ENCODE results near the gene NHLRC1.

The NHLRC1 gene

DNA sequence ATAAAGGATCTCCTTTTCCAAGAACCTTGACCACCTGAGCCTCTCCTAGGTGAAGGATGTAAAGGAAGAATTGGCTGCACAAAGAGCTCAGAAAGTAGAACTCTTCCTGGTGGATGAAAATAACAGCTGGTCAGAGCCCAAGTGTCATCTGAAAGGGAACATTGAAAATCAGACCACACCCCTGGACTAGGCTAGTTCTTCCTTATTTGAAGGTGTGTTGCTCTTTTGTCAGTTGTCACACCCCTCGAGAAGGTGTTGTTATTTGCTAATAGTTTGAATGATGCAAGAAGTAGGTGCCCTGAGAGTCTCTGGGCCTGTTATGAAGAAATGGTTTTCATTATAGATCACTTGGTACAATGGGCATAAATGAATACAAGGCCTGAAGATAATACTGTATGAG lies 31.1 kb downstream of the NHLRC1 start:
- no peak overlapping the region for H3K4me3 ChIP-seq (ENCODE audit: low read depth, low read length)

DNA sequence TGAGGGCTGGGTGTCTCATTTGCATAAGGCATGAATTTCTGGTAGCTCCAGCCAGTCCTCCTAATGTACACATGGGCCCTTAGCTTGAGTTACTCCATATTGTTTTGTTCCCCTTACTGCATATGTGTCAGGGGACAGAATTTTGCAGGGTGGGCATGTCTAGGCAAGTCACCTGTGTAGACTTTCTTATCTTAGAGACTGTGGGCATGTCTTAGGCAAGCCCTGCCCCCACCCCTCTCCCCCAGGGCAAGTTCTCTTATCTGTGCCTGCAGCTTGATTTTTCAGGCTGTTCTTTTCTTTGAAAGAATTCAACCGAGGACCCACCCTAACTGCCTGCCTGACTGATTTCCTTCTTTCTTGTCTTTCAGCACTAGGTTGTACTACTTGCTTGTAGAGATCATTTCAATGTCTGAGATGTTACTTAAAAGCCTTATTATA lies 32.1 kb downstream of the NHLRC1 start:
- DNase-seq (ENCODE audit: low read depth) = no peak
- H3K4me3 ChIP-seq (ENCODE audit: low read depth, low read length) = no peak overlapping the region

More for the DNA sequence above, 31.1 kb downstream of the NHLRC1 start:
- DNase-seq (ENCODE audit: low read depth) = no peak

DNA sequence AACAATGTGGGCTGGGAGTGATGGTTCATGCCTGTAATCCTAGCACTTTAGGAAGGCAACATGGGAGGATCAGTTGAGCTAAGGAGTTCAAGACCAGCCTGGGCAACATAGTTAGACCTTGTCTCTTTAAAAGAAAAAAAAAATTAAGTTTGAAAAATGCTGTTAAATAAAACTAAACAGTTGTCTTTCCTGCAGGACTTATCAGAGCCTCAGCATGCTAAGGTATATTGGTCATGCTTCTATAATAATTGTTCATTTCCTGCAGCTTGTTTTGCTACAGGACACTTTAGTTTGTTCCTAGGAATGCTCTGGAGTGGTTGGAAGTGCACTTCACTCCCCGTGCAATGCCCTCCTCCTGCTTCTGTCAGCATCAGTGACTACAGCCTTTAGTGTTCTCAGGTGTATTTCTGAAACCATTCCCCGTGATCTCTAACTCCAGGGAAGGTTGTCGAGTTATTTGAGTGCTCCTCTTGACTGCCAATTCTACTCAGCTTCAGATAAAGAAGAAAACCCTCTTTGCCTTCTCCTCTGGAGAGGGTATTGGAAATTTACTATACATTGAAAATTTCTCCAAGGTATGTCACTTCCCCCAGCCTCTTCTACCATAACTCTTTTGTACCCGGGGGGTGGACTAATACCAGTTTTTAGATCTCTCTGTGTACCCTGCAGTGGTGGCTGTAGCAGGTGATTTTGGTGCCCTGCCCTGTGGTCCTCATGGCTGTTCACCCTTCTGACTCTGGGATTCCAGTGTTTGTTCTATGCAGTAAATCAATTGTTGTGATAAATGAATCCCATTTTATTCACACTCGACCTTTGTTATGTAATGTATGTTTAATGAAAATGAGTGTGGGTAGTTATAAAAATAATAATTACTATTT lies 33.8 kb downstream of the NHLRC1 start:
- no peak overlapping the region for H3K4me3 ChIP-seq (ENCODE audit: low read depth, low read length)

DNA sequence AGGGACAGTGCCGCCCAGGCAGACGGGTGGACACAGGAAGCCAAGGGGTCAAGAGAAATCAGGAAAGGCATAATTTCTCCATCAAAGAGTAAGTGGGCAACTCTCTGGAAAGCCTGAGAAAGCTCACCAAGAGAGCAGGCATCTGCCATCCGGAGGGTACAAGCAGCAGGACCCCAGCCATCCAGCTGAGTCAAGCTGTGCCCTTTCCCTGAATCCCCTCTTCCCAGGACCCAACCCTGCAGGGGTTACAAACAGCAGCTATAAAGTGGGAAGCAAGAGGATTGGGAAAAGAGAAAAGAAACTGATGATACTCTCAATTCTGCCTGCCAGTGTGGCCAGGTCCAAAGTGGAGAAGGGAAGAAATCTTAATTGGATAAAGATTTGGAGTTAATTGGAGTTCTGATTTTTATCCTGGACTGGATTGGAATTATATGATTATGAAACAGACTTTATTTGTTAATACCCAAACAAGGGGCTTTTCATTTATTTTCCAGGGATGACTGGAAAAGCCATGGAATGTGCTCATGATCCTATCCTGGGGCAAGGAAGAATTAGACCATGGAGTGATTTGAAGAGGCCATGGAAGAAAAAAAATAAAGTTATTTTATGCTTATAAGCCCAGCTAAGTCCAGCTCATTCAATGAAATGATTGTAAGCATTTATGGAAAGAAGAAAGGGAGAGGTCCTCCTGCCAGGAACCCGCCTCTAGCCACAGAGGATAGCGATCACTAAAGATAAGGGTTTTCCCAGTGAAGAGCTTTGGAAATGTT lies 34.9 kb downstream of the NHLRC1 start:
- H3K4me3 ChIP-seq (ENCODE audit: low read depth, low read length) = no peak overlapping the region
- no peak for DNase-seq (ENCODE audit: low read depth)

More for the DNA sequence above, 33.8 kb downstream of the NHLRC1 start:
- DNase-seq (ENCODE audit: low read depth) = no peak

DNA sequence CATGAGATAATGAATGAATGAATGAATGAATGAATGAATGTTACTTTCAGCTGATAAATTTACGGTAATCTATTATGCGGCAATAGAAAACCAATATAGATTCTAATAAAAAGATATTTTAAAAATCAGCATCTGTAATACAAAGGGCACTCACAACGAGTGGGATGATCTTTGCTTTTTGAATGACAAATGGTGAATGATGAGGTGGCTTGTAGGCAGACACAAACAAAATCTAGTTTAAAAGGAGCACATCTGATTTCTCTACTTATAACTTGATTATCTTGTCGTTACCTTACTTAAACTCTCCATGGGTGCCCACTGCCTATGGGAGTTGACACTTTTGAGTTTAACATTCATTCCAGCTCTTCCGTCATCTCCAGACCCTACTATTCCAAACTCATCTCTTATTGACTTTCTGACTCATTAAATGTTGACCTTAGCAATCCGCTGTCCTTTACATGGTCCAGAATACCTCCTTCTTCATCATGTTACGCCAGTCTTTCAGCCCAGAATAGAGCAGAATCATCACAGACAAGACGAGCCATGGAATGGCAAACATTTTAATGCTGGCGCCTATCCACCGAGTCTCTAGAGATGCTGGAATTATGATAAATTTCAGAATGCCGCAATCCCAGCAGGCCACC lies 41.3 kb downstream of the NHLRC1 start:
- no peak overlapping the region for H3K4me3 ChIP-seq (ENCODE audit: low read depth, low read length)
- no peak for DNase-seq (ENCODE audit: low read depth)

DNA sequence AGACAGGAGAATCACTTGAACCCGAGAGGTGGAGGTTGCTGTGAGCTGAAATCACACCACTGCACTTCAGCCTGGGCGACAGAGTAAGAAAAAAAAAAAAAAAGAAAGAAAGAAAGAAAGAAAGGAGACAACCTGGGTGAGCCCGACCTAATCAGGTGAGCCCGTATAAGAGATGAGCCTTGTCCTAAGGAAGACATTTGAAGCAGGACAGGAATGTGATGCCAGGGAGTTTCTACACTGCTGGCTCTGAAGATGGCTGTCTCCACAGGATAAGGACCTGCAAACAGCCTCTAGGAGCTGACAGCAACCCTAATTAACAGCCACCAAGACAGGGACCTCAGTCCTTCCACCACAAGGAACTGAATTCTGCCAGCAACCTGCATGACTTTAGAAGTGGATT lies 41.9 kb downstream of the NHLRC1 start:
- H3K4me3 ChIP-seq (ENCODE audit: low read depth, low read length) = no peak overlapping the region
- no peak for DNase-seq (ENCODE audit: low read depth)

DNA sequence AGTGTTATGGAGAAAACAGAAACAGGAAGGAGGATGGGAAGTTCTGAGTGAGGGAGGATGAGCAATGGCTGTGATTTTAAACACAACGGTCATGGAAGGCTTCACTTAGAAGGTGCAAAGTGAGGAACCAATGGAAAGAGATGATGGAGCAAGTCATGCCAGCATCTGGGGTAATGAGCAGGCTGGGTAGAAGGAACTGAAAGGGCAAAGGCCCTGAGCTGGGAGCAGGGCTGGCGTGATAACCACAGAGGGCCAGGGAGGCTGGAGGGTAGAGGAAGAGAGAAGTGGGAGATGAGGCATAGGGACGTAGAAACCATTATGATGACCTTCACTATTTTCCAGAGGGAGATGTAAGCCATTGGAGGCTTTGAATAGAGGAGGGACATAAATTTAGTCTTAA lies 43.6 kb downstream of the NHLRC1 start:
- no peak for DNase-seq (ENCODE audit: low read depth)
- H3K4me3 ChIP-seq (ENCODE audit: low read depth, low read length) = no peak overlapping the region

DNA sequence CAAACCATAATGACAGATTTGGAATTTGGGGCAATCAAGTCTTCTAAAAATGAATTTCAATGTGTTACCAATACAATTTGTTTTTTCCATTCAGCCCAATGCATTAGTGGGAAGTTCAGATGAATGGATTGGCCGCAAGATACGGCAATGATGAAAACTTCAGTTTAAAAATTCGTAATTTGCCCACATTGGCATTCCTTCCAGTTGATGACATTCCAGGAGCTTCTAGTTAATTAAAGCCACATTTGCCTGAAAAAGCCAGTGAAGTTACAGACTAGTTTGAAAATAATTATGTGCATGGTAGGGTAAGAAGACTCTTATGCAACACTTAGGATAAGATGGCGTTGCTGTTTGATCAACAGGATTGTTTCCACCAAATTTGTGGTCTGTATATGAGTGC lies 46.2 kb downstream of the NHLRC1 start:
- no peak for DNase-seq (ENCODE audit: low read depth)
- H3K4me3 ChIP-seq (ENCODE audit: low read depth, low read length) = no peak overlapping the region

DNA sequence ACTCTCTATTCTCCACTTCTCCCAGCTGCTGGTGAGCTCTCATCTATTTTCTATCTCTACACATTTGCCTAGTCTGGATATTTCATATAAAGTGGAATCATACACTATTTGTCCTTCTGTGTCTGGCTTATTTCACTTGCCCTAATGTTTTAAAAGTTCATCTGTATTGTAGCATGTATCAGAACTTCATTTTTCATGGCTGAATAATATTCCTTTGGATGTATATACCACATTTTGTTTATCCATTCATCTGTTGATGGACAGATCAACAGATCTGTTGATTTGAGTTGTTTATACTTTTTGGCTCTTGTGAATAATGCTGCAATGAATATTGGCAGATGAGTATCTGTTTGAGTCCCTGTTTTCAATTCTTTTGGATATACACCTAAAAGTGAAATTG lies 49.6 kb downstream of the NHLRC1 start:
- DNase-seq (ENCODE audit: low read depth) = no peak
- no peak overlapping the region for H3K4me3 ChIP-seq (ENCODE audit: low read depth, low read length)

DNA sequence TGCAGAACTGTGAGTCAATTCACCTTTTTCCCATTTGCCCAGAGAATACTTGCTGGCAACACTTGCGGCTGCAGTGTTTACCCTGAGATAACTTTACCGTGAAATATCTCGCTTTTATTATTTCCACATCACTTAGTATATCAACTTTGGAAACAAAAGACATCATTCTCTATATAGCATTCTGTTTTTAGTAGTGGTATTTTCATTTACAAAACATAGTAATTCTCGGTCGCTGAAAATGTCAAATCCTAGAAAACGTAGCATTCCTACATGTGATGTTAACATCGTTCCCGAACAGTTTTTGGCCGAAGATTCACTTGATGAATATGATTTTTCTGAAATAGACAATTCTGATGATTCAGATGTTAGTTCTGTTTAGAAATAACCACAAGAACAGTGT lies 52.0 kb downstream of the NHLRC1 start:
- no peak overlapping the region for H3K4me3 ChIP-seq (ENCODE audit: low read depth, low read length)
- no peak for DNase-seq (ENCODE audit: low read depth)

All from skeletal muscle cell (primary cell).